Fibroblast of the aortic adventitia (primary cell): ENCODE results near the gene TMEM47. TPM values are rescaled to one million over a fixed set of nuclear protein-coding genes. Genes with fewer than 3 reads are reported as not detected.
A peak's percentile ranks its signal among the peaks of the same experiment; 100 is the strongest.

Source experiments
- DNase-seq: peaks from one replicate; pipeline ENCODE4 v3.0.0-alpha.2; 2010; ENCODE audit warnings: low read depth
- H3K4me3 ChIP-seq: 2 replicates; pipeline ENCODE4 v1.5.1; 2011; ENCODE audit warnings: low read depth, mild to moderate bottlenecking, control low read depth, low read length, moderate library complexity
- CTCF ChIP-seq: IDR thresholded peaks from 2 replicates; pipeline ENCODE4 v1.5.1; 2011; ENCODE audit warnings: mild to moderate bottlenecking, low read length, control low read depth, inconsistent platforms; ENCODE audit not compliant: insufficient read depth
- total RNA-seq: library from RNA; depleted of rRNA; stranded (reverse); fragments of >200 nt; gene quantifications from 2 replicates; pipeline ENCODE4 v1.2.3, GENCODE V29; 2012; ENCODE audit warnings: low replicate concordance

TMEM47 gene
- total RNA-seq, 1 donor: 68.1 TPM

GRCh38 chrX:34586936-34587335 is 70.1 kb downstream of the TMEM47 start:
- DNase-seq: no peak
- no peak for TF ChIP-seq CTCF
- H3K4me3 ChIP-seq: no peak overlapping the region

GRCh38 chrX:34586346-34586911 is 70.7 kb downstream of the TMEM47 start:
- H3K4me3 ChIP-seq: no peak overlapping the region
- TF ChIP-seq CTCF: no peak
- DNase-seq: no peak

GRCh38 chrX:34585561-34585960 is 71.5 kb downstream of the TMEM47 start:
- no peak for DNase-seq
- H3K4me3 ChIP-seq: no peak overlapping the region
- no peak for TF ChIP-seq CTCF

- DNase-seq: no peak
- no peak for TF ChIP-seq CTCF
- H3K4me3 ChIP-seq: no peak overlapping the region
Observed at GRCh38 chrX:34584781-34585180, 72.3 kb downstream of the TMEM47 start.

- DNase-seq: no peak
- no peak overlapping the region for H3K4me3 ChIP-seq
Observed at GRCh38 chrX:34580069-34580468, 77.0 kb downstream of the TMEM47 start.

GRCh38 chrX:34578237-34578636 is 78.8 kb downstream of the TMEM47 start:
- H3K4me3 ChIP-seq: no peak overlapping the region
- DNase-seq: peak; percentile 73
- TF ChIP-seq CTCF: peak; percentile 38

More at GRCh38 chrX:34580069-34580468, 77.0 kb downstream of the TMEM47 start:
- no peak for TF ChIP-seq CTCF
